Effector memory CD4-positive, alpha-beta T cell (primary cell): ENCODE data around the gene NR2C2AP.

Experiments
- DNase-seq, 3 donors: peaks; one replicate each; pipeline ENCODE4 v3.0.0-alpha.2; 2020
- H3K27ac ChIP-seq: 2 replicates; pipeline ENCODE4 v1.7.0; 2013; ENCODE audit warnings: mild to moderate bottlenecking, low read length, moderate library complexity; ENCODE audit not compliant: insufficient read depth, poor library complexity, severe bottlenecking
- H3K27me3 ChIP-seq: replicated peaks from 2 replicates; pipeline ENCODE4 v1.7.0; 2013; ENCODE audit warnings: mild to moderate bottlenecking, low read length; ENCODE audit not compliant: insufficient read depth, control insufficient read depth, poor library complexity, severe bottlenecking
- H3K36me3 ChIP-seq: 2 replicates; pipeline ENCODE4 v1.7.0; 2013; ENCODE audit warnings: mild to moderate bottlenecking, low read length, moderate library complexity; ENCODE audit not compliant: control insufficient read depth, insufficient read depth
- H3K4me1 ChIP-seq: 2 replicates; pipeline ENCODE4 v1.7.0; 2013; ENCODE audit warnings: low read length, mild to moderate bottlenecking; ENCODE audit not compliant: control insufficient read depth, insufficient read depth, poor library complexity, severe bottlenecking
- H3K4me3 ChIP-seq: 2 replicates; pipeline ENCODE4 v1.7.0; 2013; ENCODE audit warnings: low read length, low read depth, mild to moderate bottlenecking; ENCODE audit not compliant: insufficient read depth, poor library complexity, severe bottlenecking
- H3K9me3 ChIP-seq: 2 replicates; pipeline ENCODE4 v1.7.0; 2013; ENCODE audit warnings: mild to moderate bottlenecking, low read length, moderate library complexity; ENCODE audit not compliant: control insufficient read depth
- total RNA-seq, 3 donors: gene quantifications; one replicate each; lab custom pipeline; 2026; lab: John Stamatoyannopoulos, UW

The NR2C2AP gene, protein sequence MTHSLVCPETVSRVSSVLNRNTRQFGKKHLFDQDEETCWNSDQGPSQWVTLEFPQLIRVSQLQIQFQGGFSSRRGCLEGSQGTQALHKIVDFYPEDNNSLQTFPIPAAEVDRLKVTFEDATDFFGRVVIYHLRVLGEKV
- 8.9 to 10.7 (median 9.6) reads per million in 3 donors for total RNA-seq

DNA sequence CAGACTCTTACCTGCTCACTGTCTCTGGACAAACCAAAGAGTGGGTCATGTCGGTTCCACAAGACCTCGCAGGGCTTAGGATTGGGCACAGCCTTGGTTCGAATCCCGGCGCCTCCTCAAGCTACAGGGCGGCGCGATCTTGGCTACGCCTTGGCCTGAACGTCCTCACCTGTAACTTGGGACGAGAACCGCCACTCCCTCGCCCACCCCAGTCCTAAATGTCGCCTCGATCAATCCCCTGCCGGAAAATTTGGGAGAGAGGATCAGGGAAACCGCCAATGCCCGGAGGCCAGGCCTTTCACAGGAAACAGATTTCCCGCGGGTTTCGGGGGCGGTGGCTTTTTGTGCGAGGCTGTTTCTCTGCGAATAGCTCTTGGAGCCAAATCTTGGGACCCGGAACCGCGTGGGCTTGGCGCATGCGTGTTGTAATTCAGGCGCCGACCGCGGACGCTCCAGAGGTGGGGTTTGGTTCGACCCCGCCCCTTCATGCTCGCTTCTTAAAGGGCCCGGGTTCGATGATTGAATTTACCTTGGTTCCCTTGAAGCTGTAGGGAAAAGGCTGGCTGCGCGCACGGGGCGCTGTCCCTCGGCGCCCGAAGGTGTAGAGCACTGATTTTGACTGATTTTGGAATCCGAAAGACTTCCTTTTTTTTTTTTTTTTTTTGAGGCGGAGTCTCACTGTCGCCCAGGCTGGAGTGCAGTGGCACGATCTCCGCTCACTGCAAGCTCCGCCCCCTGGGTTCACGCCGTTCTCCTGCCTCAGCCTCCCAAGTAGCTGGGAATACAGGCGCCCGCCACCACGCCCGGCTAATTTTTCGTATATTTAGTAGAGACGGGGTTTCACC lies at the start of gene NR2C2AP:
TSS of gene NR2C2AP (minus strand) at position 403 of the 845 bp plus-strand sequence. CDS start at position 49, 354 bp downstream.
- Histone ChIP-seq H3K27ac (peak within 1 kb of the TSS; percentile 66), H3K4me3 (peak within 1 kb of the TSS; percentile 80), H3K9me3 (no peaks in the 10 kb centered on the region), H3K4me1 (peaks cover 22% of the 10 kb centered on the region), H3K36me3 (peaks cover 10% of the 10 kb centered on the region), H3K27me3 (no peaks in the 10 kb centered on the region)
- peak; percentile 83 to 87 (median 86) for DNase-seq

DNA sequence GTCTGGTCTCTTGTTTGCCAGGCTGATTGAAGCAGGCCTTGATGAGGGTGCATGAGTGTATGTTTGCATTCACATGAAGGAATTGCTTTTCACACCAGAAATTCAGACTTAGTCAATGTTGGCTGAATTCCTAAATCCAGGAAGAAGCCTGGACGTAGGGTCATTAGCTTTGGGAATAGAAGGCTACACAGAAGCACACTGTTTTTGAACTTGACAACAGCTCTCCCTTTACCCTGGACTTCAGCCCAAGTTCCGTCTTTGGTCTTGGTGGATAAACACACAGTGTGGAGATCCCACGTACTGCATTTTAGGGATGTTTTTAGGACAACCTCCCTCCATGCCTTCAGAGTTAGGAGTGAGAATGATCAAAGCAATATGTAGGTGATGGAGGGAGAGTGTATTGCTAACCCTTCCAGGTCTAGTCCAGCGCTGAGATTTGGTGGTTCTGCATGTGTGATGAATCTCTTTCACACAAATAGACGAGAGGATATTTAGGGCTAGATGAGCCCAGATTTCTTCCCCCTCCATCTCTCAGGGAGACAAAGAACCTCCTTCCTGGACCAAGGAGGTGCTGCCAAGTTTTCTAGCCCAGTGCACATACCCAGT lies 47.1 kb upstream of the NR2C2AP start:
- H3K4me1 ChIP-seq = no peaks in the 10 kb centered on the region
- DNase-seq = no peak
- H3K4me3 ChIP-seq = no peak overlapping the region
- H3K27me3 ChIP-seq = no peaks in the 10 kb centered on the region
- H3K36me3 ChIP-seq = no peaks in the 10 kb centered on the region
- no peak overlapping the region for H3K27ac ChIP-seq
- H3K9me3 ChIP-seq = no peaks in the 10 kb centered on the region

GRCh38 chr19:19240476-19240875 lies 37.3 kb upstream of the NR2C2AP start:
- no peaks in the 10 kb centered on the region for H3K36me3 ChIP-seq
- H3K9me3 ChIP-seq = no peaks in the 10 kb centered on the region
- no peak for DNase-seq
- no peaks in the 10 kb centered on the region for H3K4me1 ChIP-seq
- no peak overlapping the region for H3K27ac ChIP-seq
- H3K27me3 ChIP-seq = no peaks in the 10 kb centered on the region
- no peak overlapping the region for H3K4me3 ChIP-seq

GRCh38 chr19:19239675-19240074 lies 36.5 kb upstream of the NR2C2AP start:
- no peaks in the 10 kb centered on the region for H3K36me3 ChIP-seq
- no peaks in the 10 kb centered on the region for H3K4me1 ChIP-seq

DNA sequence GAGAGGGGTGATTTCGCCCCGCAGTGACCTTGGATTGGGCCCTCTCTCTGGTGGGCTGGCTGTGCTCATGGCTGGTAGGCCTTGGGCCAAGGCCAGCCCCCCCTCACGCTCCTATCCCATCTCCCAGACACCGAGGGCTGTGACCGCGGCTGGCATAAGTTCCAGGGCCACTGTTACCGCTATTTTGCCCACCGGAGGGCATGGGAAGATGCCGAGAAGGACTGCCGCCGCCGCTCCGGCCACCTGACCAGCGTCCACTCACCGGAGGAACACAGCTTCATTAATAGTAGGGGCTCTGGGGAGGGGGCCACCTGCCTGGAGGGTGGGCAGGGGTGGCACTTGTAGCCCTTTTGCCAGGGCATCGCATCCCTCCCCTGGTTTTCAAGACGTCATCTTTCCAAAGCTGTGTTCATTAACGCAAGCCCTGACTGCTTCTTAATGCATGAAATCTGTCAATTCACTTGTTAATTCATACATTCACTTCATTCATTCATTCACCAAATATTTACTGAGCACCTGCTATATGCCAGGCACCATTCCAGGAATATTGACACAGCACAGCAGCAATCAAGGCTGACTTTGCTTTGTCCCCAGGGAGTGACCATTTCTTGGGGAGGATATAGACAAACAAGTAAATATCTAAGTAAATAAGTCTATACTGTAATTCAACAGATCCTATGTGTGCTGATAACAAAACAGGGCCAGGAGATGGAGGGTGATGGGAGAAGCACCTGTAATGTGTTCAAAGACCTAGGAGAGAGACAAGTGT lies 35.1 kb upstream of the NR2C2AP start:
- Histone ChIP-seq H3K27ac (no peak overlapping the region), H3K9me3 (peaks cover 9% of the 10 kb centered on the region), H3K4me1 (no peaks in the 10 kb centered on the region), H3K27me3 (no peaks in the 10 kb centered on the region), H3K4me3 (no peak overlapping the region), H3K36me3 (no peaks in the 10 kb centered on the region)
- no peak for DNase-seq

More at GRCh38 chr19:19239675-19240074, 36.5 kb upstream of the NR2C2AP start:
- no peak for DNase-seq
- H3K27ac ChIP-seq = no peak overlapping the region
- H3K4me3 ChIP-seq = no peak overlapping the region
- no peaks in the 10 kb centered on the region for H3K27me3 ChIP-seq
- peaks cover 4% of the 10 kb centered on the region for H3K9me3 ChIP-seq

DNA sequence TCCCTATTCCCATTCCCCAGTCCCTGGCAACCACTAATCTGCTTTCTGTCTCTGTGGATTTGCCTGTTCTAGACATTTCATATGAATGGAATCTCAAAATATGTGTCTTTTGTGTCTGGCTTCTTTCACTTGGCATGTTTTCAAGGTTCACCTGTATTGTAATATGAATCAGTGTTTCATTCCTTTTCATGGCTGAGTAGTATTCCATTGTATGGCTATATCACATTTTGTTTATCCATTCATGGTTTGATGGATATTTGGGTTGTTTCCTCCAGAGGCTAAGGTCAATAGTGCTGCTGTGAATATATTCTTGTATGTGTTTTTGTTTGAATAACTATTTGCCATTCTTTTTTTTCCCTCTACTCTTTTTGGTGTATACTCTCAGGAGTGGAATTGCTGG lies 33.0 kb upstream of the NR2C2AP start:
- DNase-seq = no peak
- H3K27ac ChIP-seq = no peak overlapping the region
- H3K36me3 ChIP-seq = no peaks in the 10 kb centered on the region
- no peaks in the 10 kb centered on the region for H3K4me1 ChIP-seq
- peaks cover 9% of the 10 kb centered on the region for H3K9me3 ChIP-seq
- no peaks in the 10 kb centered on the region for H3K27me3 ChIP-seq
- no peak overlapping the region for H3K4me3 ChIP-seq

- no peak for DNase-seq
- Histone ChIP-seq H3K27me3 (no peaks in the 10 kb centered on the region), H3K4me3 (no peak overlapping the region), H3K36me3 (no peaks in the 10 kb centered on the region), H3K9me3 (peaks cover 9% of the 10 kb centered on the region), H3K4me1 (no peaks in the 10 kb centered on the region), H3K27ac (no peak overlapping the region)
Measured at GRCh38 chr19:19234220-19234816, 31.1 kb upstream of the NR2C2AP start.

DNA sequence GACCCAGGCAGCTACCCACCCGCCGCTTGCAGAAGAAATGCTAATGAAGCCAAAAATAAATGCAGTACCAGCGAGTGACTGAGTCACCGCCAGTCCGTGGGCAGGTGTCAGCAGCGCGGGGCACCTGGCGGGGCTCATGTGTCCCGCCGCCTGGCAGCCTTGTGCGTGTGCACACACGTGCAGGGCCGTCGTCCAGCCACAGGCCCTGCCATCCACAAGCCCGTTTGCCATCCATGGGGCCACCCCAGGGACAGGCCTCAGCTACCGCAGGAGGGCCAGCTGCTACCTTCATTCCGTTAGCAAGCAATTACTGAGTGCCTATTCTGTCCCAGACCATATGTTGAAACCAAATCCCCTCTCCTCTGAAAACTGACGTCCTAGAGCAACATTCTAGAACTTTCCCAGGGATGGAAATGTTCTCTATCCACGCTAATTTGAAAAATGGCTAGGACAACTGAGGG lies 29.1 kb upstream of the NR2C2AP start:
- no peak for DNase-seq
- H3K4me1 ChIP-seq = no peaks in the 10 kb centered on the region
- H3K4me3 ChIP-seq = no peak overlapping the region
- peaks cover 9% of the 10 kb centered on the region for H3K9me3 ChIP-seq
- no peaks in the 10 kb centered on the region for H3K27me3 ChIP-seq
- no peak overlapping the region for H3K27ac ChIP-seq
- H3K36me3 ChIP-seq = no peaks in the 10 kb centered on the region

GRCh38 chr19:19230999-19231398 lies 27.8 kb upstream of the NR2C2AP start:
- H3K36me3 ChIP-seq = no peaks in the 10 kb centered on the region
- peaks cover 9% of the 10 kb centered on the region for H3K9me3 ChIP-seq
- H3K4me1 ChIP-seq = no peaks in the 10 kb centered on the region
- no peaks in the 10 kb centered on the region for H3K27me3 ChIP-seq
- no peak overlapping the region for H3K27ac ChIP-seq
- DNase-seq = no peak
- no peak overlapping the region for H3K4me3 ChIP-seq
